Neural progenitor cell (in vitro differentiated cells): Measurements from ENCODE around the gene PEX6.

Experiments used
- EZH2 ChIP-seq: fragments of 200-600 bp; sonication (generic); IDR thresholded peaks from 2 replicates; pipeline ENCODE4 v1.6.1; 2017; ENCODE audit warnings: antibody characterized with exemption, mild to moderate bottlenecking, moderate library complexity
- EZH2phosphoT487 ChIP-seq: fragments of 200-600 bp; sonication (generic); IDR thresholded peaks from 2 replicates; pipeline ENCODE4 v1.6.1; 2017; ENCODE audit warnings: antibody characterized with exemption
- TF ChIP-seq, protein P1 (sequence below): fragments of 200-600 bp; sonication (generic); IDR thresholded peaks from 2 replicates; pipeline ENCODE4 v1.5.1; 2017; ENCODE audit warnings: antibody characterized with exemption, mild to moderate bottlenecking

DNA sequence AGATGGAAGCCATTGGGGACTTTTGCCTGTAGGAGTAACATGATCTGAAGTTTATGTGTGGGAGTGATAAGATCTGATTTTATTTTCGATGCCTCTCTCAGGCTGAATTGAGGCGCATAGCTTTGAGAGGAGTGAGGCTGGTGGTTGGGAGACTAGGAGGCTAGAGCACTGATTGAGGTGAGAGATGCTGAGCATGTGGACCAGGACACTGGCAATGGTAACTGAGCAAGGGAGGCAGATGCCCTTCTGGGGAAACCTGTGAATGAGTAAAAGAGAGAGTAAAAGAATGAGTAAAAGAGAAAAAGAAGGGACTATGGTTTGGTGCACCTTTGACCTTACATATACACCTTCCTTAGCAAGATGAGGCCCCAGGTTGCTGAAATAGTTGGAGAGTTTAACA, 45.5 kb upstream of the PEX6 start:
- TF ChIP-seq, protein P1, sequence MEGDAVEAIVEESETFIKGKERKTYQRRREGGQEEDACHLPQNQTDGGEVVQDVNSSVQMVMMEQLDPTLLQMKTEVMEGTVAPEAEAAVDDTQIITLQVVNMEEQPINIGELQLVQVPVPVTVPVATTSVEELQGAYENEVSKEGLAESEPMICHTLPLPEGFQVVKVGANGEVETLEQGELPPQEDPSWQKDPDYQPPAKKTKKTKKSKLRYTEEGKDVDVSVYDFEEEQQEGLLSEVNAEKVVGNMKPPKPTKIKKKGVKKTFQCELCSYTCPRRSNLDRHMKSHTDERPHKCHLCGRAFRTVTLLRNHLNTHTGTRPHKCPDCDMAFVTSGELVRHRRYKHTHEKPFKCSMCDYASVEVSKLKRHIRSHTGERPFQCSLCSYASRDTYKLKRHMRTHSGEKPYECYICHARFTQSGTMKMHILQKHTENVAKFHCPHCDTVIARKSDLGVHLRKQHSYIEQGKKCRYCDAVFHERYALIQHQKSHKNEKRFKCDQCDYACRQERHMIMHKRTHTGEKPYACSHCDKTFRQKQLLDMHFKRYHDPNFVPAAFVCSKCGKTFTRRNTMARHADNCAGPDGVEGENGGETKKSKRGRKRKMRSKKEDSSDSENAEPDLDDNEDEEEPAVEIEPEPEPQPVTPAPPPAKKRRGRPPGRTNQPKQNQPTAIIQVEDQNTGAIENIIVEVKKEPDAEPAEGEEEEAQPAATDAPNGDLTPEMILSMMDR = no peak
- TF ChIP-seq EZH2 (no peak), EZH2phosphoT487 (no peak)
